Stimulated activated CD4-positive, alpha-beta T cell treated with anti-CD3 and anti-CD28 coated beads, Interleukin-15, amount 100 ng/mL, for 1 hour (primary cell): ENCODE results near the gene NEU4.
"Not testable (repeated sequence)": the region's sequence is repeated elsewhere in the genome, so short reads cannot be mapped to it uniquely, and the experiment has no call there.

Experiments
- DNase-seq, 2 donors: peaks; one replicate each; pipeline ENCODE4 v3.0.0-alpha.2; 2020; ENCODE audit warnings: low read depth in 1 of 2, low spot score in 1 of 2

NEU4 gene

GRCh38 chr2:241812730-241813643 lies 4.0 kb downstream of the NEU4 start:
- no peak for DNase-seq

GRCh38 chr2:241813644-241814392 lies 4.8 kb downstream of the NEU4 start:
- DNase-seq = no peak

GRCh38 chr2:241814393-241814642 lies 5.3 kb downstream of the NEU4 start:
- DNase-seq = no peak

GRCh38 chr2:241814643-241815476 lies 5.9 kb downstream of the NEU4 start:
- no peak for DNase-seq

GRCh38 chr2:241815477-241816430 lies 6.8 kb downstream of the NEU4 start:
- DNase-seq = no peak

- DNase-seq = no peak
Measured at GRCh38 chr2:241816431-241817121, 7.6 kb downstream of the NEU4 start.

GRCh38 chr2:241817126-241817820 lies 8.3 kb downstream of the NEU4 start:
- no peak for DNase-seq

GRCh38 chr2:241817821-241818215 lies 8.8 kb downstream of the NEU4 start:
- not testable (repeated sequence) for DNase-seq

GRCh38 chr2:241818229-241818942 lies 9.4 kb downstream of the NEU4 start:
- DNase-seq = no peak

GRCh38 chr2:241818943-241819270 lies 9.9 kb downstream of the NEU4 start:
- DNase-seq = no peak

- DNase-seq = not testable (repeated sequence)
Measured at GRCh38 chr2:241819947-241820624, 11.1 kb downstream of the NEU4 start.

- no peak for DNase-seq
Measured at GRCh38 chr2:241820625-241821384, 11.8 kb downstream of the NEU4 start.

GRCh38 chr2:241821460-241822263 lies 12.7 kb downstream of the NEU4 start:
- no peak for DNase-seq

- no peak for DNase-seq
Measured at GRCh38 chr2:241822264-241822623, 13.3 kb downstream of the NEU4 start.

GRCh38 chr2:241823531-241824437 lies 14.8 kb downstream of the NEU4 start:
- DNase-seq = not testable (repeated sequence)

- DNase-seq = no peak
Measured at GRCh38 chr2:241827394-241827793, 18.4 kb downstream of the NEU4 start.
